A673 (cell line): Measurements from ENCODE around the gene ZDHHC5. TPM values are rescaled to one million over a fixed set of nuclear protein-coding genes. Genes with fewer than 3 reads are reported as not detected.
A peak's percentile ranks its signal among the peaks of the same experiment; 100 is the strongest.

Source experiments
- BruUV-seq: library from RNA; stranded (reverse); fragments of 400-500 nt; replicated peaks from 2 replicates; lab custom pipeline; 2021; lab: Mats Ljungman, UMichigan
- CTCF ChIA-PET: fragments of 300-600 bp; sonication (Branson Sonifier 250); formaldehyde crosslinking; loops from one replicate; lab custom pipeline; 2022; ENCODE audit warnings: antibody characterized with exemption; lab: Charles Lee
- POLR2A ChIA-PET: fragments of 300-600 bp; sonication (Branson Sonifier 250); formaldehyde crosslinking; loops from one replicate; lab custom pipeline; 2022; ENCODE audit warnings: antibody characterized with exemption; ENCODE audit not compliant: low non-redundant PET; lab: Charles Lee
- DNase-seq: peaks from one replicate; pipeline ENCODE4 v3.0.0-alpha.2; 2015; ENCODE audit warnings: low spot score
- H3K27ac ChIP-seq: fragments of 200-600 bp; sonication (generic); 2 replicates; pipeline ENCODE4 v1.5.1; 2016; ENCODE audit warnings: mixed run types, low read depth, mild to moderate bottlenecking, mixed read lengths, antibody characterized with exemption, low read length; ENCODE audit not compliant: poor library complexity, severe bottlenecking
- H3K27me3 ChIP-seq: fragments of 200-600 bp; sonication (generic); replicated peaks from 2 replicates; pipeline ENCODE4 v1.6.1; 2017; ENCODE audit warnings: mixed run types, low read depth, mild to moderate bottlenecking, mixed read lengths, antibody characterized with exemption, low read length; ENCODE audit not compliant: insufficient read depth, poor library complexity
- H3K36me3 ChIP-seq: fragments of 200-600 bp; sonication (generic); 2 replicates; pipeline ENCODE4 v1.6.1; 2016; ENCODE audit warnings: mixed run types, mild to moderate bottlenecking, mixed read lengths, antibody characterized with exemption, low read length; ENCODE audit not compliant: insufficient read depth, poor library complexity, severe bottlenecking
- H3K4me1 ChIP-seq: fragments of 200-600 bp; sonication (generic); 2 replicates; pipeline ENCODE4 v1.6.1; 2017; ENCODE audit warnings: mixed run types, mild to moderate bottlenecking, mixed read lengths, antibody characterized with exemption, low read length; ENCODE audit not compliant: insufficient read depth, poor library complexity, severe bottlenecking
- H3K4me3 ChIP-seq: fragments of 200-600 bp; sonication (generic); 2 replicates; pipeline ENCODE4 v1.5.1; 2016; ENCODE audit warnings: low read depth, mixed run types, mild to moderate bottlenecking, mixed read lengths, low read length; ENCODE audit not compliant: poor library complexity, severe bottlenecking
- H3K9me3 ChIP-seq: fragments of 200-600 bp; sonication (generic); 2 replicates; pipeline ENCODE4 v1.6.1; 2016; ENCODE audit warnings: mixed run types, low read depth, mild to moderate bottlenecking, mixed read lengths, antibody characterized with exemption, low read length; ENCODE audit not compliant: poor library complexity, severe bottlenecking
- EZH2 ChIP-seq: fragments of 200-600 bp; sonication (generic); IDR thresholded peaks from 2 replicates; pipeline ENCODE4 v1.6.1; 2017; ENCODE audit warnings: borderline replicate concordance, low read depth, mild to moderate bottlenecking, mixed read lengths, antibody characterized with exemption, low read length; ENCODE audit not compliant: poor library complexity, severe bottlenecking
- intact Hi-C: fragments of 100-400 bp; cut with micrococcal nuclease; formaldehyde crosslinking; loops from one replicate; pipeline ENCODE4 v1.10.0; 2022; ENCODE audit not compliant: unreplicated experiment
- total RNA-seq: library from RNA; stranded (reverse); gene quantifications from 2 replicates; pipeline ENCODE4 v1.2.3, GENCODE V29; 2021
- TF ChIP-seq, protein P1 (sequence below): fragments of 300-800, 200-600 bp; sonication (generic); conservative IDR thresholded peaks from 2 replicates; pipeline ENCODE4 v1.5.1; 2017; ENCODE audit warnings: low read depth, mild to moderate bottlenecking, antibody characterized with exemption, low read length, moderate library complexity, mixed read lengths

The ZDHHC5 gene
- total RNA-seq, 1 experiment from 2014 or later = 76.9 TPM

DNA sequence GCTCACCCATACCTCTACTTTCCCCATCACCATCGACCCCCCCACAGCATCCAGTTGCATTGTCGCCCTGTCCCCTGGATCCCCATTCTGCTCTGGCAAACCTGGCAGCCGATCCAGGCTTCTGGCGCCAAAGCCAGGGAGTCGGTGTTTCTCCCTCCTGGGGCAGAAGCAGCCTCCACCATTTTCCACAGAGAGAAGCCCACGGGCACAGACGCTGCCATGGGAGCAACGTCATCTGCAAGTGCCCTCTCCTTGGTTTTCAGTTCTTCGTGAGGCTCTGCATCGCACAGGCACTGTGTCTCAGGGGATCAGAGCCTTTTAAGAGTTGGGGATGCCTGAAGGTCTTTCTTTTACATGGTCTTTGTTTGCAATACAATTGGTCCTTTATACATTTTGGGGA lies 20.5 kb upstream of the ZDHHC5 start:
- H3K4me1 ChIP-seq = peaks cover 45% of the 10 kb centered on the region
- ChIA-PET POLR2A (interaction anchor here (0.6 to 1.0 kb wide), 2 partner anchors 53 to 79 kb away, joined by 3 to 5 read pairs; no protein-coding TSS in a partner anchor), CTCF (interaction anchor here (0.6 kb wide), 1 partner anchor 132 kb away, joined by 4 read pairs; no protein-coding TSS in a partner anchor)
- H3K4me3 ChIP-seq = peak overlapping the region; percentile 40
- no TSS peak for BruUV-seq
- H3K27ac ChIP-seq = no peak overlapping the region
- H3K36me3 ChIP-seq = no peaks in the 10 kb centered on the region
- intact Hi-C loops = loop anchor here (10.0 kb wide), 3 partner anchors 153 to 927 kb away; partner anchors contain the start of genes LPXN and ZFP91
- TF ChIP-seq EZH2 = no peak
- TF ChIP-seq, protein P1, sequence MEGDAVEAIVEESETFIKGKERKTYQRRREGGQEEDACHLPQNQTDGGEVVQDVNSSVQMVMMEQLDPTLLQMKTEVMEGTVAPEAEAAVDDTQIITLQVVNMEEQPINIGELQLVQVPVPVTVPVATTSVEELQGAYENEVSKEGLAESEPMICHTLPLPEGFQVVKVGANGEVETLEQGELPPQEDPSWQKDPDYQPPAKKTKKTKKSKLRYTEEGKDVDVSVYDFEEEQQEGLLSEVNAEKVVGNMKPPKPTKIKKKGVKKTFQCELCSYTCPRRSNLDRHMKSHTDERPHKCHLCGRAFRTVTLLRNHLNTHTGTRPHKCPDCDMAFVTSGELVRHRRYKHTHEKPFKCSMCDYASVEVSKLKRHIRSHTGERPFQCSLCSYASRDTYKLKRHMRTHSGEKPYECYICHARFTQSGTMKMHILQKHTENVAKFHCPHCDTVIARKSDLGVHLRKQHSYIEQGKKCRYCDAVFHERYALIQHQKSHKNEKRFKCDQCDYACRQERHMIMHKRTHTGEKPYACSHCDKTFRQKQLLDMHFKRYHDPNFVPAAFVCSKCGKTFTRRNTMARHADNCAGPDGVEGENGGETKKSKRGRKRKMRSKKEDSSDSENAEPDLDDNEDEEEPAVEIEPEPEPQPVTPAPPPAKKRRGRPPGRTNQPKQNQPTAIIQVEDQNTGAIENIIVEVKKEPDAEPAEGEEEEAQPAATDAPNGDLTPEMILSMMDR = no peak
- H3K27me3 ChIP-seq = peaks cover 19% of the 10 kb centered on the region
- DNase-seq = peak; percentile 52
- no peaks in the 10 kb centered on the region for H3K9me3 ChIP-seq

- intact Hi-C loops = loop anchor here (10.0 kb wide), 3 partner anchors 153 to 927 kb away; partner anchors contain the start of genes LPXN and ZFP91
- H3K27ac ChIP-seq = no peak overlapping the region
Observed at GRCh38 chr11:57647960-57648800, 19.7 kb upstream of the ZDHHC5 start.

More at GRCh38 chr11:57647960-57648800, 19.7 kb upstream of the ZDHHC5 start:
- Histone ChIP-seq H3K27me3 (peaks cover 19% of the 10 kb centered on the region), H3K4me3 (peak overlapping the region; percentile 40), H3K4me1 (peaks cover 45% of the 10 kb centered on the region), H3K36me3 (no peaks in the 10 kb centered on the region), H3K9me3 (no peaks in the 10 kb centered on the region)
- POLR2A ChIA-PET = interaction anchor here (1.0 kb wide), 1 partner anchor 80 kb away, joined by 5 read pairs; no protein-coding TSS in a partner anchor
- TF ChIP-seq, protein P1 = no peak
- TF ChIP-seq EZH2 = no peak
- BruUV-seq = no TSS peak
- CTCF ChIA-PET = interaction anchor here (0.6 kb wide), 1 partner anchor 298 kb away, joined by 3 read pairs; no protein-coding TSS in a partner anchor
- peak; percentile 40 for DNase-seq
